GM20431 (cell line): ENCODE data around the gene CACNA1H.

Experiments used
- in situ Hi-C: fragments of 300-500 bp; cut with MseI, MboI; formaldehyde crosslinking; loops from one replicate; pipeline ENCODE4 v1.15.0; 2020; ENCODE audit warnings: low sequenced_read_pairs; ENCODE audit not compliant: unreplicated experiment

Gene CACNA1H

DNA sequence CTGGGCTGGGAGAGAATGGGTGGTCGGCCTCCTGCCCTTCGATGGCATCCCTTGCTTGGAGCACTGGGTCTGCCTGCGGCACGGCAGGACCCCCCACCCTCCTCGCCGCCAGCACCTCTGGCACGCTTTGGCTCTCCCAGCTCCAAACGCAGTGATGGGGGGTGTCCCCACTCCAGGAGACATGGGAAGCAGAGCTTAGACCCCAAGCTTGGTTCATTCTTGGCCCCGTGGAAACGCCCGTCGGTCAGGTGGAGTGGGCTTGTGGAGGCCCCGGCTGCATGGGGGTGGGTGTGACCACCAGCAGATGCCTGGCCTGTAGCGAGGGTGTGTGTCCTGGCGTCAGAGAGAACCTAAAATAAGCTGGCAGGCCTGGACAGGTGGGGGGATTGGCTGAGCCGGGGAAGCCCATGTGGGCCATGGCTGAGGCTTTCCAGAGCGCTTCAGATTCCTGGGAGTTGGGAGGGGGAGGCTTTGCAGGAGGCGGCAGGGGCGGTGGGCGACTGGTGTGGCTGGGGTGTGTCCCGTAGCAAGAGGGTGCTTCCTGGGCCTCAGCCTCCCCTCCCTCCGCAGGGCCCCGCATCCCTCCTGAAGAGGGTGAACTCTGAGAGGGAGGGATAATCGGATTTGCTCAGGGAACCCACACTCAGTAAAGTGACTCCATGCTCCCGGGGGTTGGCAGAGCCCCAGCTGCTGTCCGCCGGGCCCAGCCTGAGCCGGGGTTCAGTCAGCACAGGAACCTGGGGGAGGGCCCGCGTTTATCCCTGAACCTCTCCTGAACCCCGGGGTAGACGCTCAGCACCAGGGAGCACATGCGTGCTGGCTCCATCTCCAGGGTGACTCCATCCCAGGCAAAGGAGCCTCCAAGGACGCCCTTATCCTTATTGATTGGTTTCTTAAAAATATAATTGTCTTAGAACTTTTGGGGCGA, 3.4 kb downstream of the CACNA1H start:
- in situ Hi-C loops, result no loop called here

DNA sequence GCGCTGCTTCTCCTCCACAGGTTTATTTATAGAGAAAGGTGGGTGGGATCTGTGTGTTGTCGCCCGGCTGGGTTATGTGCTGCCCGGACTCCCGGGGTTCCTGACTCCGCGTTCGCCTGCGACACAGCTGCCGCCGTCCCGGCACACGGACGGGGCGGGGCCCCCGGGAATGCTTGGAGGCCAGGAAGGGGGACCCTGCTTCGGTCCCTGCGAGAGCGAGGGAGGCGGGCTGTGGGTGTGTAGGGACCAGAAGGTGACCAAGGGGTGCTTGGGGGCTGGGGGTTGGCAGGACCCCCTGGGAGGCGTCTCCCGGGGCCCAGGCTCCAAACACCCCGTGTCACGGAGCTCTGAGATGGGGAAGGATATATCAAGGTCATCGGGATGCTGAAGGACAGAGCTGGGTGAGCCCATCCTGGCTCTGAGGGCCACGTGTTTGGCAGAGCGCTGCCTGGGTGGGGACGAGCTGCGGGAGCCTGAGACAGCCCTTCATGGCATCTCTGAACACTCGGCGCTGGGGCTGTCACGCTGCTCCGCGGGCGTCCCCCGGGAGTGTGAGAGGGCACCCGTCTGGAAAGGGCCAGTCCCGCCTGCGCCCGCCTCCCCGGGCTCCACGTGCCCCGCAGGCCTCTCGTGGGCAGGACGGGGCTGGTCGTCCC, 4.2 kb downstream of the CACNA1H start:
- in situ Hi-C loops, result no loop called here

DNA sequence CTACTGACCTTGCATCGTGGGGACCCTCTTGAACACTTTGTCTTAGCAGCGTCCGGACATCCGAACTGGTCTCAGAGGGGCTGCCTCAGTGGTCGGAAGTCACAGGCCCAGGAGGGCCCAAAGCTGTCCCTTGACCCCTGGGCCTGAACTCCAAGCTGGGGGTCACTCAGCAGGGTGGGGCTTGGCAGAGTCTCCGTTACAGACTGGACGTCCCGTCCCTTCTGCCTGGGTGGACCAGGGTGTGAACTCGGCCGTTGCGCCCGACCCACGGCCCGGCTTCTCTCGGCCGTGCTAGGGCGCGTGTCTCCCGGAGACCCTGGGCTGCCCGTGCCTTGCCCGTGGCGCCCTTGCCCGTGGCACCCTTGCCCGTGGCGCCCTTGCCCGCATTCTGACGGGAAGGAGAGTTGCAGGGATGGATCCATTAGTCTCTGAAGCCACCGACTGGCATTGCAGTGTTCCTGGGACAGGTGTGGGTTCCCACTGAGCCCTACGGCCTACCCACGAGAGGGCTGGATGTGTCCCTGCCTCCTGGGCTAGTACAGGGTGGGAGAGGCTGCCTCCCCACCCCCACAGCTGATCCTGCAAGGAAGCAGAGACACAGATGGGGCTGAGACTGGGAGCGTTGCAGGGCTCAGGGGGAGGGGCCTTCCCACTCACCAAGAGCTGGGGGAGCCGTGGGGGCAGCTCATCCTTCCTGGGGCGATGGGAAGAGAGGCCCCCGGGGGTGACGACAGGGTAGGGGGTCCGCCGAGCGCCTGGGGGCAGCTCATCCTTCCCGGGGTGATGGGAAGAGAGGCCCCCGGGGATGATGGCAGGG, 4.9 kb downstream of the CACNA1H start:
- in situ Hi-C loops, result no loop called here

DNA sequence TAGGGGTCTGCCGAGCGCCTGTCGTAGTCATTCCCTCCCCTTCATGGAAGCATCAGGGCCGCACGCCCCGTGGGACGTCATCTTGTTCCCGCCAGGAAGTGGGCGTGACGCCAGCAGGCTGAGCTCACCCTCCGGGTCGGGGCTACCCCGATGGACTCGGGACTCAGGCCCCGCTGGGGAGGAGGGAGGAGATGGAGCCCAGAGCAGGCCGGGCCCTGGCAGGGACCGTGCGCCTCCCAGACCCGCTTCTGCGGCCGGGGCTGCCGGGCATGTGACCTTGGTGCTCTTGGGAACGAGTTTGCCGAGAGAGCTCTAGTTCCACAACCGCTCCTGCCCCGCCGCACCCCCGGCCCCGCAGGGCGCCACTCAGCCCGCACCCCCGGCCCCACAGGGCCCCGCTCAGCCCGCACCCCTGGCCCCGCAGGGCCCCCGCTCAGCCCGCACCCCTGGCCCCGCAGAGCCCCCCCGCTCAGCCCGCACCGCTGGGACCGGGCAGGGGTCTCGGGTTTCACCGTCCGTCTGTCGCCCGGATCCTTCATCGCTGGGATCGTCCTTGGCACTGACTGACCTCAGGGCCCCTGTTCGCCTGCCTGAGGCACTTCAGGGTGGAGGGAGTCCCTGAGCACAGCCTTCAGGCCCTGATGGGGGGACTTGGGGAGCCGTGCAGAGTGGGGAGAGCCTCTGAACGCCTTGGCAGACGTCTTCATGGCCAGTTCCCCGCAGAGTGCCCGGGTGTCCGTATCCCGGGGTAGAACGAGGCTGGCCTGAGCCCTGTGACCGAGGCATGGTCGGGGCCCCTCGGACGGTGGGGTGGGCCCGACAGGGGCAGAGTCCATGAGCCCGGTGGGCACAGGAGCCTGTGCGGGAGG, 5.8 kb downstream of the CACNA1H start:
- in situ Hi-C loops, result no loop called here

DNA sequence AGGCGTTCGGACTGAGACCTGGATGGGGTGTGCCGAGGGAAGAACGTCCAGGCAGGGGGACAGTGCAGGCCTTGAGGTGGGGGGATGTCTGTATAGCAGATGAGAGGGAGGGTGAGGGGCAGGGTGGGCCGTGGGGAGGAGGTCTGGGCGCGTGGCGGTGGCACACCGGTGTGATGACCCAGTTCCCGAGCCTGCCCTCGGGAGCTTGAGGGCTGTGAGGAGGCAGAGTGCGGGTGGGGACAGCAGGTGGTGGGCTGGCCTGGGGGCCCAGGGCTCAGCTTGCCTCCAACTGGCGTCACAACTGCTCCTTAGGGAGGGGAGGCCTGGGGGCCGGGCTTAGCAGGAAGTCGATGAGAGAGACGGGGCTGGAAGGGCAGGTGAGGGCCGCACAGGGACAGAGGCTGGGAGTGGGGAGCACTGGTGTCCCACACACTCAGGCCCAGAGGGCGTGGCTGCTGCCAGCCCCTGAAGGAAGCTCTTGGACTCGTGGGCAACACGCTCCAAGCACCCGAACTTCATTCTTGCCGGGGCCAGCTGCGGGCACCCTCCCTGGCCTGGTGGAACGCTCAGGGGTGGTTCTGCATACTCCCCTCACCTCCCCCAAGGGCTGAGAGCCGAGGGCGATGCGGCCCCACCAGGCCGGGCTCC, 6.5 kb downstream of the CACNA1H start:
- in situ Hi-C loops, result no loop called here

DNA sequence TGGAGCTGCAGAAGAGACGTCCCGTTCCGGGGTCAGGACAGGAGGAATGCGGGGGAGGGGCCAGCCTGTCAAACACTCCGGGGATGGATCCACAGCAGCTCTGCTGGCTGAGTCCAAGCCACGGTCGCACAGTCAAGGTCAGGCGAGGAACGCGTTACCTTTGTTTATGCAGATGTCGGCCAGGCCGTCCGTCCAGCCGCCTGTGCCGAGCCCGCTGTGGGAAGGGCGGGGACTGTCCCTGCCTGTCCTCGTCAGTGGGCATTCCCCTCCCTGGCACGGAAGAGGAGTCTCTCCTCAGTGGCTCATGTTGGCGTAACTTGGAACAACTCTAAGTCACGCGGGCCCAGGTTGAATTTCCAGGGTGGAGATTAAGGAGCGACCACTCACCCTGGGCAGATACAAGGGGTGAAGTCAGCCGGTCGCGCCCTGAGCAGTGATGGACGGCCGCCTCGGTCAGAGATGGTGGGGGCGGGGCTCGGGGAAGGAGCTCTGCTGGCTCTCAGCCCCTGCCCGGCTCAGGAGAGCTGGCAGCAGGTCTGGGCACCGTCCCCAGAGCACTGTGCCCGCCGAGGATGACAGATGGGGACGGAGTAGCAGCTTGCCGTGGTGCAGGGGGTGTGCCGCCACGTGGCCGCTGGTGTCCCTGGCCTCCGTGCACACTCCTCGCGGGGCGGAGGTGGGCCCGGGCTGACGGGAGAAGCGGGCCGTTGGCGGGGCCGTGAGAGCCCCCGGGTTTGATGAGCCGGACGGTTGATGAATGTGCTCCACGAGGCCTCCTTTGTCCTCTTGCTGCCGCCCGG, 7.3 kb downstream of the CACNA1H start:
- in situ Hi-C loops, result no loop called here

DNA sequence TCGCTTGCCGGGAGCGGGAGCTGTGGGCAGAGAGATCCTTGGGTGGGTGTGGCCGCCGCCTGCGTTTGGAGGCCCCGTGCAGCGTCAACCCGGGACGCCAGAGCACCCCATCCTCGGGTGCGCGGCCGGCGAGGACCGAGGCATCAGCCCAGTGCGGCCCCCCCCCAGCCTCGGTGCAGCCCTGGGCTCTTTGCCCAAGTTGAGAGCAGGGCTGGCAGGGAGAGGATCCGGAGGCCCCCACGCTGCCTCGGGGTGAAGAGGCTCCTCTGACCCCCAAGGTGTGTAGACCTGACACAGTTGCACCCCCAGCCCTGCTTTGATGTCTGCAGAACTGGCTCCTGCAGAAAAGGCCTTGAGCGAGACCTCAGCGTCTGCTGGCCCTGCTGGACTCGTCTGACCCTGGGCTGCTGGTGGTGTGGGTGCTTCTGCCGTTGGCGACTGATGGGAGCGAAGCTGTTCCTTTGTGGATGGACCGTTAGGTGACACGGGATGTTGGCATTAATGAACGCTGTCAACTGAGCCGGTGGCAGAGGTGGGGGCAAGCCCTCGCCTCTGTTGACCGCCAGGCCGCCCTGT, 8.0 kb downstream of the CACNA1H start:
- in situ Hi-C loops, result no loop called here

DNA sequence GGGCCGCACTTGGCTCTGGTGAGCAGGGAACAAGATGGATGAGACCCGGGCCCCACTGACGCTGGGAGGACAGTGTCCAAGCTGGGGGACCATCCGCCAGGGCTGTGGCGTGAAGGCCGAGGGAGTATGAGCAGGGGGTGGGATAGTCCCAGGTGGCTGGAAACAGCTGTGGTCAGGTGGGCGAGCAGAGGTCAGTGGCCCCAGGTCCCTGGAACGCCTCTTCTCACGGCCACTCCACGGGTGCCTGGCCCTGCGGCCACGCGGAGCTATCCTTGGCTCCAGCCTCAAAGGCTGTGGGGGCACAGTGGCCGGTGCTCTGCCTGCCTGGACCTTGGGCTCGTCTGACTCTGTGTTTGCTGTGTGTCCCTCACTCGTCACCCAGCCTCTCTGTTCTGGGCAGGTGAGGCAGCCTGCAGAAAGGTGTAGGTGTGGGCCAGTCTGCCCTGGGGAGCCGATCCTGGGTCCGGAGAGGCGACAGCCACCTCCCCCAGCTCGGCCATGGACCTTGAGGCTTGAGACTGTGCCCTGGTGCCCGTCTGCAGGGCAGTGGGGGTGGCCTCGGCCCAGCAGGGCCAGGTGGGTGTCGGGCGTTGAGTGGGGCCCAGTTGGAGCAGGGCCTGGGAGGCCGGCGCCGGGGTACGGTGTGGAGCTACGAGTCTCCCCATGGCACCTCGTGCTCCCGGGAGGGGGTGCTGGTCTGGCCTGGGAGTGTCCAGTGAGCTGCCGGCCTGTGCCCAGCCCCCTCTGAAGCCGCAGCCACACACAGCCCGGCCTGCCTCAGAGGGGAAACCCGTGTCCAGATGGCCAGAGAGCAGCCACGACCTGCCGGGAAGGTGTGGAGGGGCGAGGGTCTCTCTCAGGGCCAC, 10.0 kb downstream of the CACNA1H start:
- in situ Hi-C loops, result no loop called here

DNA sequence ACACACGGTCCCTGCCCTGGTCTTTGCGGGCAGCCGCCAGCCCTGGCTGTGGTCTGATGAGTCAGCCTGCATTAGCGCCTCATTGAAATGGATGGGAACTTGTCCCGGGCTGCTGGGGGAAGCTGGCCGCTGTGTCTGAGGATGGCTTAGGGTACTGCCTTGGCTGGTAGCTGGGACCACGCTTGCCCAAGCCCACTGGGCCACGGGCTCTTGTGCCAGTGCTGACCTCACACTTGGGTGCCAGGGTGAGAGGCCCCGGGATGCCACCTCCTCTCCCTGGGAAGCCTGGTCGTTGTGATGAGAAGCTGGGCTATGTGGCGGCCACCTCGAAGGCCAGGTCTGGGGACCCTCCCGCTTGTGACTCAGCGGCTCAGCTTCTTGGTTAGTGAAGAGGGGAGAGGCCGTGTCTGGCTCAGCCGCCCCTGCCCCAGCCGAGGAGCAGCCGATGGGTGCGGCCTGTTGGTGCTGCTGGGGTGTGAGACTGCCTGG, 10.7 kb downstream of the CACNA1H start:
- in situ Hi-C loops, result no loop called here

DNA sequence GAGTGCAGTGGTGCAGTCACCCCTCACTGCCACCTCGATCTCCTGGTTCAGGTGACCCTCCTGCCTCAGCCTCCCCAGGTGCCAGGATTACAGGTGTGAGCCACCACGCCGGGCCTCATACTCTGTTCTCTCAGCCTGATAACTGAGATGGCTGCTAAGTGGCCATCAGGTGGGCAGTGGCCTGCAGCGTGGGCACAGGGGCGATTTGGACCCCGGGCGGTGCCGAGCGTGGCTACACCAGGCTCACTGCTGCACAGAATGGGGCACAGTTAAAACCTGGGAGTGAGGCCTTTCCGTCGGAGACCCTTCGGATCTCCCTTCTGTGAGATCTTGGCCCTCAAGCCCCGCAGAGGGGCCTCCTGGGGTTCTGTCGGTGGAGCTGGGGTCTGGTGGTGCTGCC, 11.5 kb downstream of the CACNA1H start:
- in situ Hi-C loops, result no loop called here

DNA sequence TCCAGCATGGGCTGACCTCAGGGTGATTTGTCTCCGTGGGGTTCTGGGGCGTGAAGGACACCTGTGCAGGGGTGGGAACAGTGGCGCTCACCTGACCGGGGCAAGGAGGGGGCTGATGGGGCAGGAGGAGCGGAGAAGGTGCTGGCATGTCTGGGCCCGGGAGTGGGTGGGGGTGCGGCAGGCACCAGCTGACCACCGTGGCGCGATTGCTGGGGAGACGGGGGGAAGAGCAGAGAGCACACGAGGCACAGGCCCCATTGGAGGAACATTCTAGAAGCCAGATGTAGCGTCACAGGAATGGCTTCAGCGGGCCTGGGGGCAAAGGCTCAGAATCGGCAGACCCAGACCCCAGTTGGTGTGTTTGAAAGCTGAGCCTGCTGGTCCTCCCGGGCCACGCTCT, 12.1 kb downstream of the CACNA1H start:
- in situ Hi-C loops, result no loop called here

DNA sequence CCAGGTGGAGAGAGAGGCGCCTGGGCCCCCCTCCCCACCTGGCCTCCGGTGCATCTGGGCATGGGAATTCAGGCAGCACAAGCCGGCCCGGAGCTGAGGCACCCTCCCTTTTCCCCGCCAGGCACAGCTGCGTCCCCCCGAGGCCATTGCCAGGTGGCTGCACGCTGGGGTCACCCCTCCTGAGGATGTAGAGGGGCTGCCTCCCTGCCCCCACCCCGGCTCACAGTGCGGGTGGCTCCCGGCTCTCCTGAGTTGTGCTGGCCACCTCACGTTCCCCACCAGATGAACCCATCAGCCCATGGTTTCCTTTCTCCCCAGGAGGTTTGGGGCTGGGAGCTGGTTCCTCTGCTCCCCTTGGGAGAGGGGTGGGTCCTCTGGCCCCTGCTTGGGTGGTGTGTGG, 12.6 kb downstream of the CACNA1H start:
- in situ Hi-C loops, result no loop called here

DNA sequence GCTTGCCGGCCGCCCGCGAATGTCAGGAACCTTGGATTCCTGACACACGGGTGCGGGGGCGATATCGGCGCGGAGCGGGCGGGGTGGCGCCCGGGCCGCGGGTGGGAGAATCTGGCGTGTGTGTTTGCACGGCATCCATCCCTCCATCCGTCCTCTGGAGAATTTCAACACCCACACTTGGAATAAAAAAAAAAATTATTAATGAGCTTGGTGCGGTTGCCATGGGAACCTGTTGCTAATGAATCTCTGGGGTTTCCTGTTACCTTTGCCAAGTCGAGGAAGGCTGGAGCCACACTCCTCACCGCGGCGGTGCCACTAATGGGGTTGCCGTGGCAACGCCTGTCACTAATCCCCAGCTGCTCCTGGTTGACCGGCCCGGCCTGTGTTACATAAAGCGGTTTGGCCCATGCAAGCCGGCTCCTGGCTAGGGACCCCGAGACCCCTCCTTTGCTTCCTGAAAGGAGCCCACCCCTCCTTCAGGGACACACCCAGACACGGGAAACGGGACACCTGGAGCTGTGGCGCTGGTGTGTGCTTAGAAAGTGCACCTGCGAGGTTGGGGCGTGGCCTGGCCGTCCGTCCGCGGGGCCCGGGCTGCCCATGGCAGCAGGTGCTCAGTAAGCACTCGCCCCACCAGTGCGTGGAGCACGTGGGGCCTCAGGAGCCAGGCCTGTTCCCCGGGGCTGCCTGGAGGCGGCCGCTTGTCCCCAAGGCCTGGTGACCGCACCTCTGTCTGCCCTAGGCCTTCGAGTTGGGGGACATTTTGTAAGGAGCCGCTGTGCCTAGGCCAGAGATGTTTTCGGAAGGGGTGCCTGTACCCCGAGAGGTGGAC, 14.6 kb downstream of the CACNA1H start:
- in situ Hi-C loops, result no loop called here

DNA sequence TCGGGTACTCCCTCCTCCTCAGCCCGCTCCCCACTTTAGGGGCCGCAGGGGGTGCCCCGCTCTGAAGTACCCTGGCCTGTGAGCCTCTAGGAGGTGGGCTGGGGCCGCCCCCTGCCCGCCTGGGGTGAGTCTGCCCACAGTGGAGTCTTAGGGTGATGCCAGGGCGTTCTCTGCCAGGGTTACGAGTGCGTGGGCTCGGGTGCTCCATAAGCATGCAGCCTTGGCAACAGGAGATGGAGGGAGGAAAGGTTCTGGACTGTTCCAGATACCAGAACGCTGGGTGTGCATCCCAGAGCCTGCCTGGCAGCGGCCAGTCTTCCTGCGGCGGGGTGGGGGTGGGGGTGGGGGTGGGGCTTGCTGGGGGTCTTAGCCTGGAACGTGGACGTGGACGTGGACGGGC, 15.9 kb downstream of the CACNA1H start:
- in situ Hi-C loops, result no loop called here

DNA sequence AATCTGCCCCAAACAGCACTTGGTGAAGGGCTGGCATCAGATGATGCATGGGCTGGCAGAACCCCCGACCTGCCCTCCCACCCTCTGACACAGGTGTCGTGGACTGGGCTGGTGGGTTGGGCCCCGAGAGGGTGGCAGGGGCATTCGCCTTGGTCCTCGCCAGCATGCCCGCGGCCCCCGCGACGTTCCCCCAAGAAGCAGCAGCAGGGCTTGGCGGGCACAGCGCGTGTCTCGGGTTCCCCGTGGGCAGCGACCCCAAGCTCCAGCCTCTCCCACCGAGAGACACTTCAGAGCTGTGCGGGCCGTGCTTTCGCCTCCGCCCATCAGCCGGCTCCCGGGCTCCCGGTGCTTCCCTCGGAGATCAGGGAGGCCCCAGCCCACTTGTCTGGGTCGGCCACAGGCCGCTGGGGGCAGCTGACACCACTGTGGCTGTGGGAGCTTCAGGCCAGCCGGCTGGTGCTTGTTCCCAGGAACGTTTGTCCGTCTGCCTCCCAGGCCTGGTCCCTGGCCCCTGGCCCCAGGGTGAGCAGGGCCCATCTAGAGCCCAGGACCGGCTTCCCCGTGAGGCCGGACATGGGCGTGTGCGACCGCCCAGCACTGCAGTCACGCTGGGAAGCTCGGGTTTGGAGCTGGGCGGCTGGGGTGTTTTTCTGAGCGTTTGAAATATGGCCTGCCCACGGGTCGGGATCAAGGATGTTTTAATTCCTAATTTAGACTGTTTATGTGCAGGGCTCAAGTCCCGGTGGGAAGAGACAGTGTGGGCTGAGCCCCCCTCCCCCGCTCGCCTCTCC, 16.6 kb downstream of the CACNA1H start:
- in situ Hi-C loops, result no loop called here

DNA sequence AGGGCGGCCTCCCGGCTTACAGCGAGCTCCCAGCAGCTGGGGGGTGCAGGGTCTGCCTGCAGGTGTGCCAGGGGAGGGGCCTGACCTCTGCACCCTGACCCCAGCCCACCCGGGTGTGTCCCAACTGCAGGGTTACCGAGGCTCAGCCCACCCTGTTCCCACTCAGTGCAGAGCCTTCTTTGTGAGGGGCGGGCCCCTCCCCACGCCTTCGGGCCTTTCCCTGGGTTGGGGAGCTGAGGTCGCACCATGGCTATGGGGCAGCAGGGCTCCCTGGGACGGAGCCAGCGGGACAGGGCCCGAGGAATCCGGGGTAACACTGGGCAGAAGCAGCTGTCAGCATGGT, 17.1 kb downstream of the CACNA1H start:
- in situ Hi-C loops, result no loop called here
